ENCODE results near the gene CAMSAP2.
A peak's percentile ranks its signal among the peaks of the same experiment; 100 is the strongest.

CAMSAP2 gene

DNA sequence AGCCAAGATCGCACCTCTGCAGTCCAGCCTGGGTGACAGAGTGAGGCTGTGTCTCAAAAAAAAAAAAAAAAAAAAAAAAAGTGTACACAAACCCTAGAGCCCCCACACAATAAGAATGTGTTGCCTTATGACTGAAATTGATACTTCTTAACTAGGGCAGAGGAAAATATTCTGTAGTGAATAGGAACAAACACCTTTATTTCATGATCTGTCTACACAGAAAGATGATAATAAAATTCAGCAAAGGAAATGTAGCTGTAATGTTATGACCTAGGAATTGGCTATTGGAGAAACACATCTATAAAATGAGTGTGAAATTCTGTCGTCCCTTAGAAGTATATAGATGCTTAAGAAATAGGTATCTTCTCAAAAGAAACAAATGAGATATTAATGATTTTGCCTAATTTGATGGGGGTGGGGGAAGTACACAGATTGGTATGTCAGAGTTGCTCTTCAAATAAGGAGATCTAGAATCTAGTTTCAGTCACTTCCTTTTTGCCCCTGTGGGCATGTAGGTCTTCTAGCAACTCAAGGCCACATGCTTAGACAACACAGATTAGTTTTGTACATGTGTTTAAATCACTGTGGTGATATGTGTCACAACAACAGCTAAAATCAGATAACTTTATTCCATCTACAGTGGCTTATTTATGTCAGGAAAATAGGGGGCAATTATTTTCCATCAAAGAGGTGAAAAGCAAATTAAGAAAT lies 123.4 kb downstream of the CAMSAP2 start:
- no peak overlapping the region for H3K4me3 Mint-ChIP-seq
- intact Hi-C loops (cut with micrococcal nuclease): no loop called here
- no peaks in the 10 kb centered on the region for H3K27me3 Mint-ChIP-seq
- H3K27ac Mint-ChIP-seq: no peak overlapping the region
- no peaks in the 10 kb centered on the region for H3K4me1 Mint-ChIP-seq (ENCODE audit: low read depth)
- peaks cover 33% of the 10 kb centered on the region for H3K36me3 Mint-ChIP-seq (ENCODE audit: low read depth)
- H3K9me3 Mint-ChIP-seq: no peaks in the 10 kb centered on the region

DNA sequence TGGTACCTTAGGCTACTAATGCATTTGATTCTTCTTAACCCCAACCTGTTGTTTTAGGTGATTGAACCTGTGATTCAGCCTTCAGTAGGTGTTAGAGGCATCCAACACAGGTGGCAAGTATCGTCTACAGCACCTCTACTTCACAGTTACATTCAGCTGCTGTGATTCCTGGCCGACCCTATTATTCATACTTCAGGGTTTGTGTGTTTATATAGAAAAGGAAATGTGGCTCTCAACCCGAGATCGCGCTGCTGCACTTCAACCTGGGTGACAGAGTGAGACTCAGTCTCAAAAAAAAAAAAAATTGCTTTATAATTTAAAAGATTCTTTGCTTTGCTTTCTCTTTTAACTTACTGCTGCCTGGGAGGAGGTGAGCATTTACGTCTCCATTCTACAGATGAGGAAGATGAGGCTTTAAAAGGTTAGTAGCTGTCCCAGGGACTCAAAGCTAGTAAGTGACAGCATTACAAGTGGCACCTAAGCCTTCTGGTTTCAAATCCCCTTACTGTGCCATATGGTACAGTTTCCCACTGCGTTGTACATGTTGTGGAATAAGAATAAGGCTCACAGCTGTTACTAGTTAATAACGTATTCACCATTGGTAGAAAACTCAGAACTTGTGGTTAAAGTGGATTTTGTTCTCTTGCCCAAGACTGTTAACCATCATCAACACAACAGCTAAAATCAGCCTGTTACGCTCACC lies 124.2 kb downstream of the CAMSAP2 start:
- intact Hi-C loops (cut with micrococcal nuclease): no loop called here
- Mint-ChIP-seq H3K9me3 (no peaks in the 10 kb centered on the region), H3K4me3 (no peak overlapping the region), H3K36me3 (ENCODE audit: low read depth) (peaks cover 29% of the 10 kb centered on the region), H3K27me3 (no peaks in the 10 kb centered on the region), H3K27ac (no peak overlapping the region), H3K4me1 (ENCODE audit: low read depth) (no peaks in the 10 kb centered on the region)

DNA sequence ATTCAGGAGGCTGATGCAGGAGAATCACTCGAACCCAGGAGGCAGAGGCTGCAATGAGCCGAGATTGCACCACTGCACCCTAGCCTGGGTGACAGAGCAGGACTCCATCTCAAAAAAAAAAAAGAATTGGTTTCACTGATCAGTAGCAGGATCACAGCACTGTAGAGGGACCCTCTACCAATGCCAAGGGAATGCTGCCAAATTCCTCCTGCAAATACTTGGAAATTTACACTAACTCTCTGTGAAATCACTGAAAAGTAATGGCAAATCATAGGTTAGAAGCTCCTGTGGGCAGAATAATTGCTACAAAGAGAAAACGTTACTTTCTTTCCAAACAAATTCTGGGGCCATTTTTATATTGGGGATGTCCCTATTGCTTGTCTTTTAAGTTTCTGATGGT lies 127.4 kb downstream of the CAMSAP2 start:
- no peak overlapping the region for H3K4me3 Mint-ChIP-seq
- H3K27ac Mint-ChIP-seq: no peak overlapping the region
- intact Hi-C loops (cut with micrococcal nuclease): no loop called here
- peaks cover under 1% of the 10 kb centered on the region for H3K27me3 Mint-ChIP-seq
- no peaks in the 10 kb centered on the region for H3K9me3 Mint-ChIP-seq
- peaks cover 29% of the 10 kb centered on the region for H3K36me3 Mint-ChIP-seq (ENCODE audit: low read depth)
- no peaks in the 10 kb centered on the region for H3K4me1 Mint-ChIP-seq (ENCODE audit: low read depth)

DNA sequence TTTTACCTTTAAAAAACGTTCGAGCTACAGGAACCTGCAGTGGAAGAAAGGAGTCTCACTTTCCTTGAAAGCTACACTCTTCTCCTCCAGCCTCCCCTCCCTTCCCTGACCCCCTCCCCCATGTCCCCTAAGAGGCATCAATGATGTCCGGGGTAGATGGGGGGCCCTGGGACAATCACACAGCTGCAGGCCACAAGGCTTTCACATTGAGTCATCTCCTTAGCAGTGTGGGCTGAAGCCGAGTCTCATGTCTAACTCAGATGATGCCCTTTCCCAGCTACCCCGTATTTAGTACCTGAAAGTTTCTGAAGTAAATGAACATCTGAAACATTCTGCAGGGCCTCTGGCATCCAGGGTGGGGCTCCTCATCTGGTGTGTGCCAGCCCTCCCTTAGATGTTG lies 127.8 kb downstream of the CAMSAP2 start:
- H3K4me1 Mint-ChIP-seq (ENCODE audit: low read depth): no peaks in the 10 kb centered on the region
- intact Hi-C loops (cut with micrococcal nuclease): no loop called here

DNA sequence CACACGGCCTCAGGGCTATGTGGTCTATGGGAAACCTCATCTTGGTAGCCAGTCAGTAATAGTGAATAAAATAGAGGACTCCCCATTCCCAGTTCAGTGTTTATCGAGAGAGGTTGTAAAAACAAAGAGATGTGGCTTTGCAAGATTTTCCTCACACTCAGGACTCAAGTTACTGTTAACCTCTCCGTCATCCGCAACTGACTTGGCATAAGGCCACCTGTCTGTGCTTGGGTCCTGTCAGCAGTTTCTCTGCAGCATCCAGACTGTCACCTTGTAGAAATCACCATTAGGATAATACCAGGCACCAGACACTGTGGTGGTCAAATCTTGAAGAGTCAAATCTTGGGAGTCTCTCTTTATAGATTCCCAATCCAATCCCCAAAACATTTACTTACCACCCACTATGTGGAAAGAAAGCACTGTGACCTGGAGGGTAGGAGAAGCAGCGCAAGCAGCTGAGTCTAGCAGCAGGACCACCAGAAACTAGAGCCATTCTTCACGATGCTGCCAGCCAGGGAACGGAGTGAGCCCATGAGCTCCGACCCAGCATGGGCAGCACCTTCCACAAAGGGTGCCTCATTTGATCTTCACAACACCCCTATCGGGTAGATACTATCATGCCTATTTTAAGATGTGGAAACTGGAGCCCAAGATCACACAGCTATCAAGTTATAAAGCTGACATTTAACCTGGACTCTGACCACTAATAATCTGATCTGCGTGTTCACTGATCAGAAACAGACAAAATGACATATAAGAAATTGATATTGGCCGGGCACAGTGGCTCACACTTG lies 128.5 kb downstream of the CAMSAP2 start:
- intact Hi-C loops (cut with micrococcal nuclease): no loop called here
- no peaks in the 10 kb centered on the region for H3K4me1 Mint-ChIP-seq (ENCODE audit: low read depth)
- no peak overlapping the region for H3K4me3 Mint-ChIP-seq
- peaks cover 28% of the 10 kb centered on the region for H3K36me3 Mint-ChIP-seq (ENCODE audit: low read depth)
- H3K27me3 Mint-ChIP-seq: peaks cover 7% of the 10 kb centered on the region
- no peaks in the 10 kb centered on the region for H3K9me3 Mint-ChIP-seq
- H3K27ac Mint-ChIP-seq: no peak overlapping the region

More for the DNA sequence above, 127.8 kb downstream of the CAMSAP2 start:
- no peak overlapping the region for H3K27ac Mint-ChIP-seq
- H3K9me3 Mint-ChIP-seq: no peaks in the 10 kb centered on the region
- H3K27me3 Mint-ChIP-seq: peaks cover 3% of the 10 kb centered on the region
- peaks cover 29% of the 10 kb centered on the region for H3K36me3 Mint-ChIP-seq (ENCODE audit: low read depth)
- H3K4me3 Mint-ChIP-seq: no peak overlapping the region

DNA sequence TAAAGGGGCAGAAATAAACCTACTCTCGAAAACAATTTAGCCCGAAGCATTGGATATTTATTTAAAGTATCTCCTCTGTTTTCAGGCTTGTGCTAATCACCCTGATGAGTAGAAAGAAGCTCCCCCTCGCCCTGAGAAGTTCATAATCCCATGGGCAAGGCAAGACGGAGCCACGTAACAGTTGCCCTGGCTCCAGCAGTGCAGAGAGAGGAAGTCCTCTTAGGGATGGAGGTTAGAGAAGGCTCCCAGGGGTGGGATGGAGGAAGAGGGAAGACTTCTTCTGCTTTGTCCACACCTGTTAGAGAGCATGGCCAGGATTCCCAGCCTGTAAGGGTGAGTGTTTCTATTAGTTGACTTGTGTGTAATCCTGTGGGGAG lies 130.7 kb downstream of the CAMSAP2 start:
- no peaks in the 10 kb centered on the region for H3K9me3 Mint-ChIP-seq
- H3K27me3 Mint-ChIP-seq: peaks cover 23% of the 10 kb centered on the region
- no peak overlapping the region for H3K27ac Mint-ChIP-seq
- no peak overlapping the region for H3K4me3 Mint-ChIP-seq
- intact Hi-C loops (cut with micrococcal nuclease): no loop called here
- peaks cover 7% of the 10 kb centered on the region for H3K36me3 Mint-ChIP-seq (ENCODE audit: low read depth)
- peaks cover 7% of the 10 kb centered on the region for H3K4me1 Mint-ChIP-seq (ENCODE audit: low read depth)

DNA sequence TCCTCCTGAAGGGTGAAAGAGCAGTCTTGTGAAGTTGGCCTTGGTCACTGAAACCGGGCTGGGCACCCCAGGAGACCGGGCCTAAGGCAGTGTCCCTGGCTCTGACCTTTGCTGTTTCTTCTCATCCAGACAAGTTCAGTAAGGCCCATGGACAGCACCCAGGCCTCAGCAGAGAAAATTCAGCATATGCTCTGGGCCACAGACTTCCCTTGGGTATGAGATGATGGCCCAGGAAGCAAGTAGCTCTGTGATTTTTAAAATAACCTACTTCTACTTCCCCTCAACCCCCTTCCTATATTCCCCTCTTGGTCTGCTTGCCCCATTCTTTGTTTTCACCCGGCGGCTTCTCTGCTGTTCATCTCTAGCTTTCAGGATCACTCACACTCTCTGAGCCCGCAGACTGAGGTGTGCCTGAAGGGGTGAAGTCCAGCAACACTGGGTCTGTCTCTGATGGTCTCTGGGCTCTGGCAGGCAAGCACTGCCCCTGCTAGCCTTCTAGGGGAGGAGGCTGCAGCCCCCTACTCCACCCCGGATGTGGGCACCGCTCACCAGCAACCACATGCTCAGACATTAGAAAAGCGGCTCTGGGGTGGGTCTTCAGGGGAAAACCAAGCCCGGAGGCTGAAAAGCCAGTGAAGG lies 131.2 kb downstream of the CAMSAP2 start:
- intact Hi-C loops (cut with micrococcal nuclease): no loop called here
- Mint-ChIP-seq H3K36me3 (ENCODE audit: low read depth) (peaks cover 5% of the 10 kb centered on the region), H3K9me3 (no peaks in the 10 kb centered on the region), H3K4me1 (ENCODE audit: low read depth) (peaks cover 7% of the 10 kb centered on the region), H3K27ac (no peak overlapping the region), H3K4me3 (no peak overlapping the region), H3K27me3 (peaks cover 28% of the 10 kb centered on the region)

DNA sequence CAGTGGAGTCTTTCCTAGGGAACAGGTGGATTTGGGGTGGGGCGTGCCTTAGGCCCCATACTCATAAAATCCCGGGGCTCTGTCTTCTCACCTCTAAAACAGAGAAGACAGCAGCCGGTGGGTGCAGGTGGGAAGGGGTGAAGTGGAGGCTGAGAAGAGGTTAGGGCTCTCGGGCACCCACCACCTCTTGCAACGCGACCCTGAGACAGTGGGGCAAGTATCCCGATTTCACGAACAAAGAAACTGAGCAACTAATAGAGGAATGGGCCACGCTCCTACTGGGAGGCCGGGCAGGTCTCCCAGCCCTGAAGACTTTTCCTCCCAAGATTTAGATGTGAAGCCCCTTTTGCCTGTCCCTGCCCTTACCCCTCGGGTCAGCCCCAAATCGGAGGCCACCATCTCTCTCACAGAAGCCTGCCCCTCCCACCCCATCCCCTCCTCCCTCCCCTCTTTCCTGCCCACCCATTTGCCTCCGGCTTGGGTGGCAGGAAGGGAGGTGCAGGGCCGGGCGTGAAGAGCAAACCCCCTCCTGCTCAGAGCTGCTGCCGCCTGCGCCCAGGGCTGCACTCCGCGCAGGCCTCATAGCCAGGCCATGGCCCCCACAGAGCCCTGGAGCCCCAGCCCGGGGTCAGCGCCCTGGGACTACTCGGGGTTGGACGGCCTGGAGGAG lies 133.9 kb downstream of the CAMSAP2 start, which contains the start of gene GPR25:
TSS of gene GPR25 (plus strand) at position 536 of the 670 bp plus-strand sequence. CDS start at position 593, 57 bp downstream.
- Mint-ChIP-seq H3K4me3 (peak within 1 kb of the TSS; percentile 48), H3K27me3 (peaks cover 42% of the 10 kb centered on the region), H3K4me1 (ENCODE audit: low read depth) (peaks cover 7% of the 10 kb centered on the region), H3K27ac (no peak within 1 kb of the TSS), H3K9me3 (no peaks in the 10 kb centered on the region), H3K36me3 (ENCODE audit: low read depth) (no peaks in the 10 kb centered on the region)
- intact Hi-C loops (cut with micrococcal nuclease): no loop called here

DNA sequence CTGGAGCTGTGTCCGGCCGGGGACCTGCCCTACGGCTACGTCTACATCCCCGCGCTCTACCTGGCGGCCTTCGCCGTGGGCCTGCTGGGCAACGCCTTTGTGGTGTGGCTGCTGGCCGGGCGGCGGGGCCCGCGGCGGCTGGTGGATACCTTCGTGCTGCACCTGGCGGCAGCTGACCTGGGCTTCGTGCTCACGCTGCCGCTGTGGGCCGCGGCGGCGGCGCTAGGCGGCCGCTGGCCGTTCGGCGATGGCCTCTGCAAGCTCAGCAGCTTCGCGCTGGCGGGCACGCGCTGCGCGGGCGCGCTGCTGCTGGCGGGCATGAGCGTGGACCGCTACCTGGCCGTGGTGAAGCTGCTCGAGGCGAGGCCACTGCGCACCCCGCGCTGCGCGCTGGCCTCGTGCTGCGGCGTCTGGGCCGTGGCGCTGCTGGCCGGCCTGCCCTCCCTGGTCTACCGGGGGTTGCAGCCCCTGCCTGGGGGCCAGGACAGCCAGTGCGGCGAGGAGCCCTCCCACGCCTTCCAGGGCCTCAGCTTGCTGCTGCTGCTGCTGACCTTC lies 134.5 kb downstream of the CAMSAP2 start:
- H3K4me1 Mint-ChIP-seq (ENCODE audit: low read depth): peaks cover 10% of the 10 kb centered on the region
- peak overlapping the region; percentile 48 for H3K4me3 Mint-ChIP-seq
- H3K27ac Mint-ChIP-seq: no peak overlapping the region
- H3K27me3 Mint-ChIP-seq: peaks cover 42% of the 10 kb centered on the region
- no peaks in the 10 kb centered on the region for H3K36me3 Mint-ChIP-seq (ENCODE audit: low read depth)
- intact Hi-C loops (cut with micrococcal nuclease): no loop called here
- H3K9me3 Mint-ChIP-seq: no peaks in the 10 kb centered on the region

DNA sequence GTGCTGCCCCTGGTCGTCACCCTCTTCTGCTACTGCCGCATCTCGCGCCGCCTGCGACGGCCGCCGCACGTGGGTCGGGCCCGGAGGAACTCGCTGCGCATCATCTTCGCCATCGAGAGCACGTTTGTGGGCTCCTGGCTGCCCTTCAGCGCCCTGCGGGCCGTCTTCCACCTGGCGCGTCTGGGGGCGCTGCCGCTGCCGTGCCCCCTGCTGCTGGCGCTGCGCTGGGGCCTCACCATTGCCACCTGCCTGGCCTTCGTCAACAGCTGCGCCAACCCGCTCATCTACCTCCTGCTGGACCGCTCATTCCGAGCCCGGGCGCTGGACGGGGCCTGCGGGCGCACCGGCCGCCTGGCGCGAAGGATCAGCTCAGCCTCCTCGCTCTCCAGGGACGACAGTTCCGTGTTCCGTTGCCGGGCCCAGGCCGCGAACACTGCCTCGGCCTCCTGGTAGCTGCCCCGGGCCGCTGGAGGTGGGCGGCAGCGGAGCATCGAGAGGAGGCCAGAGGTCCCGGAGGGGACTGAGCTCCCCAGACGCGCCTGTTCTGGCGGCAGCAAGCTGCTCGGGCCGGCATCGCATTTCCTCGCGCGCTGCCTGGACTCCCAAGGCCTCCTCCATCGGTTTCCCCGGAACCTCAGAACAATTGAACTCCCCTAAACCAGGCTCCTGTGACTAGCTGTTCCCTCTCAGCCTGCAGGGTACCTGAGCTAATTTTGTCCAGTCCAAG lies 135.1 kb downstream of the CAMSAP2 start:
- Mint-ChIP-seq H3K4me3 (peak overlapping the region; percentile 48), H3K9me3 (no peaks in the 10 kb centered on the region), H3K27ac (no peak overlapping the region), H3K4me1 (ENCODE audit: low read depth) (peaks cover 12% of the 10 kb centered on the region), H3K36me3 (ENCODE audit: low read depth) (no peaks in the 10 kb centered on the region), H3K27me3 (peaks cover 42% of the 10 kb centered on the region)
- intact Hi-C loops (cut with micrococcal nuclease): no loop called here

DNA sequence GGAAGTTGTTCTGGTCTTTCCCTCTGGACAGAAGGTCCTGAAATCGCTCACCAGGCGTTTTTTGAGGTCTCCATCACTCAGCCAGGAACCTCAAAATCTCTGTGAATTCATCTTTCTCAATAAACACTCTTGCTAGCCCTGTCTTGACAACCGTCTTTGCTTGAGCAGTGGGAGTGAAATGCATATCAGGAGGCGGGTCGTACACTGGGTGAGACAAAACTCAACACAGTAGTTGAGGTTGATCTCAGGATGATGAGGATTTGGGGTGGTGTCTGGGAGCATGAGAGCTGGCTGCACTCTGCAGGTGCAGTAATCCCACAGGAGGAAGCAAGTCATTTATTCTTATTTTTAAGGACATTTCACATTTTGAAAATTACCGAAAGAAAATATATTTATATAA lies 136.0 kb downstream of the CAMSAP2 start:
- Mint-ChIP-seq H3K4me3 (no peak overlapping the region), H3K36me3 (ENCODE audit: low read depth) (no peaks in the 10 kb centered on the region), H3K9me3 (no peaks in the 10 kb centered on the region), H3K27ac (no peak overlapping the region), H3K27me3 (peaks cover 42% of the 10 kb centered on the region), H3K4me1 (ENCODE audit: low read depth) (peaks cover 12% of the 10 kb centered on the region)
- intact Hi-C loops (cut with micrococcal nuclease): no loop called here

DNA sequence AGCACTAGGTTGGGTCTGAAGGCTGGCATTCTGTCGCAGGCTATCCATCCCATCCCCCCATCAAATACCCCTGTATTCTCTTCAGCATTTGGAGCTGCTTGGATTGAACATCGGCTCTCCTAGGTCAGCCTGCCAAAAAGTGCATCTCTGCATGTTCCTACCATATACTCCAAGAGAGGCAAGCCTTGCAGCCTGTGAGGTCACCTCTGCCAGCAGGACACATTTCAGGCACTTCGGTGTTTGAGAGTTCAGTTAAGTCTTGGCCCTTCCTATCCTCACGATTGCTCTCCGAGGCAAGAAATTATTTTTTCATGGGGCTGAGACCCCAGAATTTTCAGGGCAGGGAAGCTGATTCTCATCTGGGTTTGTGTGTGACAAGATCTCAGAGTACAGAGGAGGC lies 136.7 kb downstream of the CAMSAP2 start:
- Mint-ChIP-seq H3K4me3 (no peak overlapping the region), H3K36me3 (ENCODE audit: low read depth) (no peaks in the 10 kb centered on the region), H3K9me3 (no peaks in the 10 kb centered on the region), H3K27me3 (peaks cover 42% of the 10 kb centered on the region), H3K4me1 (ENCODE audit: low read depth) (peaks cover 12% of the 10 kb centered on the region), H3K27ac (no peak overlapping the region)
- intact Hi-C loops (cut with micrococcal nuclease): no loop called here

DNA sequence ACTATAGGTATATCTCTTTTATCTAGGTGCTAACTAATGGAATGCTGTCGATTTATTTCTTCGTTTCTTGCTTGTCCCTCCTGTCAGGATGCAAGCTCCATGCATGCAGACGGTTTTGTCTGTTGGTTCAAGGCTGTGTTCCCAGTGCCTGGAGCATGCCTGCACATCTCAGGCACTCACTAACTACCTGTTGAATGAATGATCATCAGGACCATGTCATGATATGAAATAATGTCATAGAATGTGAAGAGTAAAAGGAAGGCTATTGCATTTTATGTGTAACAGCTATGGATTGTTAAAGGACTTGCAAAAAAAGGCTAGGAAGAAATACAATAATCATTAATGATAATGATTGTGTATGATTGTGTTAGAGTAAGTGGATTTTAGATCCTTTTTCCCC lies 138.3 kb downstream of the CAMSAP2 start:
- intact Hi-C loops (cut with micrococcal nuclease): no loop called here
- Mint-ChIP-seq H3K27ac (no peak overlapping the region), H3K9me3 (no peaks in the 10 kb centered on the region), H3K4me1 (ENCODE audit: low read depth) (peaks cover 12% of the 10 kb centered on the region), H3K4me3 (no peak overlapping the region), H3K36me3 (ENCODE audit: low read depth) (no peaks in the 10 kb centered on the region), H3K27me3 (peaks cover 37% of the 10 kb centered on the region)

Measured in dendritic cell treated with granulocyte-macrophage colony-stimulating factor and Interleukin-4, amounts not matched to agents 40 ng/mL and 50 ng/mL, for 4 days (primary cell).